ENCODE measurements around the gene TENM3. TPM values are rescaled to one million over a fixed set of nuclear protein-coding genes. Genes with fewer than 3 reads are reported as not detected.

The TENM3 gene
- total RNA-seq, 4 donors from 2014 or later, result 19.7 to 47.2 (median 33.0) TPM

GRCh38 chr4:182354106-182354505 is 110.9 kb downstream of the TENM3 start:
- no peak for DNase-seq (ENCODE audit: low spot score)
- TF ChIP-seq CTCF (IDR thresholded peaks at IDR 0.05), result no peak
- no peak for ATAC-seq (ENCODE audit: low FRiP score)

DNA sequence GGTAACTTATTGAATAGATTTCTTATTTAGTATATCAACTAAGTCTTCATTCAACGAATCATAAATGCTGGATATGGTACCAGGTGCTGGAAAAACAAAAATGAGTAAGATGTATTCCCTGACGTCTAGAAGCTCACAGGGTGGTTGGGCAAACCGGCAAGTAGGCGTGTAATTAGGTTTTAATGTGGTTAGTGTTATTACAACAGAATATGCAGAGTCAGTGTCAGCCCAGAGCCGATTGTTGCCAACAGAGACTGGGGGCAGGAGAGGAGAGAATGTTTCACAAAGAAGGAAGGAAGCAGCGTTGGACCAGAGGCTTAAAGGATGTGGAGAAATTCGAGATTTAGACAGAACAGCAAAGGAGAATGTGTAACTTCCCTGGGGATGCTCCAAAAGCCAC is 111.7 kb downstream of the TENM3 start:
- TF ChIP-seq CTCF (IDR thresholded peaks at IDR 0.05), result no peak
- DNase-seq (ENCODE audit: low spot score) (no peak), ATAC-seq (ENCODE audit: low FRiP score) (no peak)

- ATAC-seq (ENCODE audit: low FRiP score), result no peak
- TF ChIP-seq CTCF (IDR thresholded peaks at IDR 0.05), result no peak
Measured at GRCh38 chr4:182367153-182367552, 124.0 kb downstream of the TENM3 start.

GRCh38 chr4:182369211-182369610 is 126.0 kb downstream of the TENM3 start:
- TF ChIP-seq CTCF (IDR thresholded peaks at IDR 0.05), result no peak
- ATAC-seq (ENCODE audit: low FRiP score), result no peak
- DNase-seq (ENCODE audit: low spot score), result no peak

More at GRCh38 chr4:182367153-182367552, 124.0 kb downstream of the TENM3 start:
- no peak for DNase-seq (ENCODE audit: low spot score)

GRCh38 chr4:182370491-182370890 is 127.3 kb downstream of the TENM3 start:
- DNase-seq (ENCODE audit: low spot score), result no peak
- ATAC-seq (ENCODE audit: low FRiP score), result no peak
- no peak for TF ChIP-seq CTCF (IDR thresholded peaks at IDR 0.05)

- TF ChIP-seq CTCF (IDR thresholded peaks at IDR 0.05), result no peak
- DNase-seq (ENCODE audit: low spot score) (no peak), ATAC-seq (ENCODE audit: low FRiP score) (no peak)
Measured at GRCh38 chr4:182380771-182381181, 137.6 kb downstream of the TENM3 start.

DNA sequence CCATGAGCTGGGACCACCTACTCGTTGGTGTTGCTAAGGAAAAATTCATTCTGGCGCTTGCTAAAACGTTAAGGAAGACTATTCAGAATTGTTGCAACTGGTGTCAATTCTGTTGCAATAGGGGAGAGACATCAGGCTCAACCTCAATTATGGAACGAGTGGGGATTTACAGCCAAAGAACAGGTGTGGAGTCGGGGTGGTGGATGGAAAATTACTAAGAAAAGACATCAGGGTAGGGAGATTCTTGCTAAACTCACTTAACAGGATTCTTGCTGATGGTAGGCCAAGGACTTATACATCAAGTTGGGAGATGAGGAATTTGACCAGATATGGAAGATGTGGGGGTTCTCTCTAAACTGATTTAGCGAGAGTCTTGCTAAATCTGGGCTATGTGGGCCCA is 139.7 kb downstream of the TENM3 start:
- no peak for TF ChIP-seq CTCF (IDR thresholded peaks at IDR 0.05)
- no peak for ATAC-seq (ENCODE audit: low FRiP score)
- no peak for DNase-seq (ENCODE audit: low spot score)

All from omental fat pad (tissue), 4 donors.